ENCODE results near the gene CELF4. TPM values are rescaled to one million over a fixed set of nuclear protein-coding genes. Genes with fewer than 3 reads are reported as not detected.

Gene CELF4
- total RNA-seq, 1 donor from 2014 or later: 0.51 TPM

DNA sequence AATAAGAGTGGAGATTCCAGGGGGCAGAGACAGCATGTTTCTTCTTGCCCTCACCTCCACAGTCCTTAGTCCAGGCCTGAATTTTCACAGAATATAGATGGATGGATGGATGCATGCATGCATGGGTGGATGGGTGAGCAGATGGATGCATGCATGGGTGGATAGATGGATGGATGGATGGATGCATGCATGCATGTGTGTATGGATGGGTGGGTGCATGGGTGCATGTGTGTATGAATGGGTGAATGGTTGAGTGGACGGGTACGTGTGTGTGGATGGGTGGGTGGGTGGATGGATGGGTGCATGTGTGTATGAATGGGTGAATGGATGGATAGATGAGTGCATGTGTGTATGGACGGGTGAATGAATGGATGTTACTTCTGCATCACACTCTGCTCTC lies 153.3 kb downstream of the CELF4 start:
- no peak for DNase-seq

DNA sequence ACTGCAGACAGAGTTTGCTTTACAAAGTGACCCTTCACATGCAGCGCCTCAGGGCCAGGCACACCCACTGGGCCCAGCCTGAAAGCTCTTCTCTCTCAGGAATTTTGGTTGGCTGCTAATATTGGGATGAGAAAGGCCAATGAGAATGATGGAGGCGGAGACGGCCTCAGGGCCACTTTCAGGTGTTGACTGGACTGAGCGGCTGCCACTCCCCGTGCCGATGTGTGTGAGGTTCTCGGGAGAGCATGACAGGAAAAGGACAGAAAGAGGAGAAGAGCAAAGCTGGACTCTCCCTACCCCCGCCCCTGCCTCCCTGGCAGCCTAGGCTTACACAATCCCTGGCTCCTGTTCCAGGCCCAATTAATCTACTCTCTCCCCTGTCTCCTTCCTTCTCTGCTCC lies 155.7 kb downstream of the CELF4 start:
- DNase-seq: no peak

DNA sequence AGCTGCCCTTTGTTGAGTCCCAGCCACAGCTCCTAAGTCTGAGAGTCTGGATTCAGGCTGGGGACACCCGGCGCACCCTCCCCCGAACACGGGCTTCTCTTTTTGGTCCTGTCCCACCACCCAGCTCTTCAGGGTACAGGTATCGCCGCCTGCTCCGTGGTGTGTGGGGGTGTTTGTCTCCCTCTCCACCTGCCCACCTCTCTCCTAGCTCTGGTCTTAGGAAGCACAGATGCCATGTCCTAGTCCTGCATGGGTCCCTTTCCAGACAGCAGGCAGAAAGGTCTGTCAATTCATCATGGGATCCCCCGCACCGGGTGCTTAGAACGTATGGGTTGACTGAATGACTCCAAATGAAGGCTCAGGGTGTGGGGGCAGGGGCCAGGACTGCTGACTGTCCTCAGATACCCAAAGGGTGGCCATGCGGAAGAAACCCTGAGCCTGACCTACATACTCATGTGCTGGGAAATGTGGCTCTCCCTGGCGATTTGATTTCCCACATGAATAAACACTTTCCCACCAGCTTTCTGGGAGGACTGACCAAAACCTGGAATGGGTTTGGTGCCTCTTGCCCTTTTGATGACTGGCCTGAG lies 156.8 kb downstream of the CELF4 start:
- no peak for DNase-seq

DNA sequence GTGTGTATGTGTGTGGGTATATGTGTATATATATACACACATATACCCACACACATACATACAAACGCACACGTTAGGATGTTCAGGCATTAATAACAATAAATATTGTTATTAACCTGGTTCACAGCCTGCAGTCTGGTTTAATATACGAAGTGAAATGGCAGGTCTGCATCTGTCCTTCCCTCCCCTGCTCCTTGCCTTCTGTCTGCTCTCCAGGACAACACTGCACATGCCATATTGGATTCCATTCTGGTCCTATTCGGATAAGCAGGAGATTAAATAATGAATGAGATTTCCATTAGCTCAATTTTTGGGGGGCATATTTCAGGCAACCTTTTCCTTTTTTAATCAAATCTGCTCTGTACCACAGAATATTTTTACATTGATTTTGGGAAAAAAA lies 158.0 kb downstream of the CELF4 start:
- no peak for DNase-seq

DNA sequence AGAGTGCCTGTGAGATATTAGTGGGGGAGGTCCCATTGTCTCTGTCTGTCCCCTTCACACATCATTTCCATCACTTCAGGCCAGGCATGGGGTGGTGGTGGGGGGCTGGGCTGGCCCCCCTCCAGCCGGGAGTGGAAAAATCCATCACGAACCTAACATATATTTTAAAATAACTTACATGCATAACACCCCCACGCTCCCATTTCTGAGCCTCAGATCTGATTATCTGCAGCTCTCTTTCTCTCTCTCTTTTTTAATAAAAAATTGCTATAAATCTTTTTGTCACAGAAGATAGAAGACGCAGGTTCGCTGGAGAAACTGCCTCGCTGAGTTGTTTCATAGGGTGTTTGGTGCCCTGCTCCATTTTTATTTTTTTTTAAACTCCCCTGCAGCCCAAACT lies 159.8 kb downstream of the CELF4 start:
- no peak for DNase-seq

DNA sequence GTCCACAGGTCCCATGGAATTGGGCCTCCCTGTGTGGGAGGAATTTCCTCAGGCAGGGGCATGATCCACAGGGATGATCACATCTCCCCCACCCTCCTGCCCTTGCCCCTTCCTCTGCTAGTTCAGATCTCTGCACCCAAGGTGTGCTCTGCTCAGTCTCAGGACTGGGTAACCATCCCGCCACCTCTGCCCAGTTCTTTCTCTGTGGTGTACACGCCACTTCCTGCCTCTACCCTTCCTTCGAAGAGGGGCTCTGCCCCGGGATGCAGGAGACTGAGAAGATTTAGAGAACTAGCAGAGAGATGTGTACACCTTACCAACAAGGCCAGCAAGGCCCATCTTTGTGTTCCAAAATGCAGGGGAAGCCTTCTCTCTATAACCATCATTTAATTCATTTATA lies 160.4 kb downstream of the CELF4 start:
- no peak for DNase-seq

DNA sequence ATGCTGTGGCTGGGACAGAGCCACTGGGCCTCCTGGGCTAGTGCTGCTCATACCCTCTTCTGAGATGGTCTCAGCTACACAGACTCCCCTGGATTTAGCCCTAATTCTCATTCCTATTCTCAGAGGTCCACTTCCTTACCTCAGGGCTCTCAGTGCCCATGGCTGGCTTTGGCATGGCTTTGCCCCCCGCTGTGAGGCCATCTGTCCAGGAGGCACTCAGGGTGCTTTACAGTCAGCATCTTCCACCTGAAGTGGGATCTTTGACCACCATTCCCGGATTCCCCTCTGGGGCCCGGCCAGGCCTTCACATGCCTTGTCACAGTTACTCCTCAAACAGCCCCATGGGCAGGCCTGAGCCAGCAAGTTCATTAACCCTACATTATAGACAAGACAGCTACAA lies 161.8 kb downstream of the CELF4 start:
- no peak for DNase-seq

DNA sequence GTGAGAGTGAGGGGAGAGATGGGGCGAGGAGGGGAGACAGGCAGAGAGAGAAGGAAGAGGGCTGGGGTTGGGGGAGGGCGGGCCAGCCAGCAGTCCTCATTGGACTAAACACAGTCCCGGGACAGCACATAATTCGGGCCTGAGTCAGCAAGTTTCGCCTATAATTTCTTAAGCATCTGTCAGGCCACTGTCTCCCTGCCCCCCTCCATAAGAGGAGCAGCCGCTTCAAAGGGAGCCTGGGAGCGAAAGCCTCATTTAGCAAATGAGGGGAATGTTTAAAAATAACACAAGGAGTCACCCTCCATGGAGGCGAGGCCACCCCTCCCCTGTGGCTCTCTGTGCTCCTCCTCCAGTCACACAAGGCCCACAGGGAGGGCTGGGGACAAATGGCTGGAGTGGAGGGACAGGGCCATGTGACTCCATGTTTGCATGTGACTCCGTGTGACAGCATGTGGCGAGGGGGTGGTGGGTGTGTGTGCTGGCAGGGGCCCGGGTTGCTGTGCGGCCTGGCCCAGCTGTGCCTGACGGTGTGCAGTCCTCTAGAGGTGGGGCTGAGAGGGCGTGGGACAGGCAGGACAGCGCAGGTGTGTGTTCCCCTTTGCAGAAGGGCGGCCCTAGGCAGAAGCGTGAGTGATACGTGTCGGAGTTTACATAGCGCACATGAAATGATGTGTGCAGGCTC lies 162.4 kb downstream of the CELF4 start:
- DNase-seq: peak; percentile 84

DNA sequence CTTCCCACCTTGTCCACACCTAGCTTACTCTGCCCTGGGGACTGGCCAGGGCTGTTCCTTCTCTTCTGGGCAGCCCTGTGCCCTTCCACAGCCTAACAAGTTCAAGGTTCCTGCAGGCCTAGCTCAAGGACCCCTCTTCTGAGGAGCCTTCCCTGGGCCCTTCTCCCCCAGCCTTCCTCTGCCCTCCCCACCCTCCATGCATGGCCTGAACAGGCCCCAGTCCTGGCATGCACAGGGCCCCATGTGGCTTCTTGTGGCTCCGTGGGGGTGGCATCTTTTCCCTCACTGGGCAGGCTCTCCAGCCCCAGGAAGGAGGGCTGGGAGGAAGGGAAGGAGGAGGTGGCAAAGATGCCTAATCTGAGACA lies 162.9 kb downstream of the CELF4 start:
- no peak for DNase-seq

DNA sequence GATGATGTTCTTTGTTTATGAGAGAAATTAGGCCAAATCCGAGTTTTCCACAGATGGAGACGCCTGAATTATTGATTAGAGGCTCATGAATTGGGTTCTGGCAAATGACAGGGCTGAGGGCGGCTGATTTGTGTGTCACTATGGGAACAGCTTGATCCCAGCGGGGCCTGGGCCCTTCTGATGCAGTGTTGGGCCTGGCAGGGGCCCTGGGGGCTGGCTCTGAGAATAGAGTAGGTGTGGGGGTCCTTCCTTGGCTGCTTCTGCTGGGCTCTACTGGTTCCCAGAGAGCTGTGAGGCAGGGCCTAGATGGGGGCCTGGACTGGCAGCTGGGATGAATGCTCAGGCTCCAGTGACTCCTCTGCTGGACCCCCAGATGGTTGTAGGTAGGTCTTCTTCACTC lies 164.8 kb downstream of the CELF4 start:
- DNase-seq: no peak

DNA sequence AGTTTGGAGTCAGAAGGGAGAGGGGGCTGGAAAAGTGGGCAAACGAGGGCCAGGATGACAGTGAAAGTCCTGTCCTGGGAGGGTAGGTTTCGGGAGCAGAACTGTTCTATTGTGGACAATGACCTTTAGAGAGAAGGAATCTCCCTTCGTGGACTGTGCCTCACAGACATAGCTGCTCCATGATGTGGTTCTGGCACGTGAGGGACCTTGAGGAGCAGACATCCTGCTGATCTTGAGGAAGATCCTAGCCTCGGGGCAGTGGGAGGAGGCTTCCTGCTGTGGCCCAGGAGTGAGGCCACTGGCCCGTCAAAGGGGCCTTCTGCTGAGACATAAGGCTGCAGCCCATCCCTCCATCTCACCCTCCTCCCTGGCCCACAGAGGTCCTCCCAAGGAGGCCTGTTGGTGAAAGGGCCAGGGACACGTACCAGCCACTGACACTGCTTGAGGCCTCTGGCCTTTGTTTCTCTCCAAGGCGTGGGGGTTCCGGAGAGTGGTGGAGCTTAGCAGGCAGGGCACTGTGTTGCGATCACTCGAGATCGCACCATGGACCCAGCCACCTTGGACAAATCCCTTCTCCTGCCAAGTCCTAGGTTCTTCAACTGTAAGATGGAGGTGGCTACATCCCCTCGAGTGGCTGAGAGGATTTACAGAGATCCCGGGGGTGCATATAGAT lies 167.2 kb downstream of the CELF4 start:
- no peak for DNase-seq

DNA sequence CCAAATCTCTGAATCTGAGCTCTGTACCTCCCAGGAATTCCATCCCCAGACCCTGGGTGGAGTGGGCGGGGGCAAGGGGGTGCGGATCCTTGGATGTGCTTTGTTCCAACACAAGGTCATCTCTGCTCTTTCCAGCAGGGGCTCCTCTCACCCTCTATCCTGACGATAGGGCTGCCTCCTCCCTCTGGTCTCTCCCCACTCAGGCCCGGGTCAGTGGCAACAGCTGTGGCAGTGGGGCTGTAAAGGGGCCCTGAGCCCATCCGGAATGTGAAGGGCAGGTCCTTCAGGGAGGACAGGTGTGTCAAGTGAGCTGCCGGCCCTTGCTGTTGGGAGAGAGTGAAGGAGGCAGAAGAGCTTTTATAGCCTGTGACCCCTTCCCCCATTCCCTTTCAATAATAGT lies 167.8 kb downstream of the CELF4 start:
- peak; percentile 50 for DNase-seq

DNA sequence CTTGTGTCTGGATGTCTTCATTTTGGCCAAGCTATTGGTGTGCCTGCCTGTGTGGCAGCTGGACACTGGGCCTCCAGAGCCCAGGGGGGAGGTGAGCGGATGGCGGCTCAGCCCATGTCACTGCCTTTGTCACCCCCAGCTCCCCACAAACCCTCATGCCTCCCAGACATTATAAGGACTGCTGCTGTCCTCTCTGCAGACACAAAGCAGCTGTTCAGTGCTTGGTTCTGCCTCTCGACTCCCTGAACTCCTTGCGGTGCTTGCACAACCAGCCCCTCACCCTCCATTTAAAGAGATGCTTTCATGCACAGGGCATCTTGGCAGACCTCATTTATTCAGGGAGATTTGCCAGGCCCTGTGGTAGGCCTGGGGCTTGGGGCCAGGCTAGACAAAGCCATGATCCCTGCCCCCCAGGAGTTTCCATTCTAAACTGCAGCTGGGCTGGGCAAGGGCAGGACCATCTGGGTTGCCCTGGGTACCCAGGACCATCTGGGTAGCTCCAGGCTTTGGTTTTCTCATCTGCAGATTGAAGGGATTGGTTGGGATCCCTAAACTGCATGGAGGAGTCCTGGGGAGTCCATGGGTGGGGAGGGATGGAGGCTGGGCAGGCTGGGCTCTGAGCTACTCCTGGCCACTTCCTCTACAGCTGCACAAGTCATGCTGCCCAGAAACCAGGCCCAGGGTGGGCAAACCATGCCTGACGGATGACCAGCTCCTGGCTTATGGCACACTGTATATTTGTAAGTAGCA lies 168.5 kb downstream of the CELF4 start:
- peak; percentile 19 for DNase-seq

DNA sequence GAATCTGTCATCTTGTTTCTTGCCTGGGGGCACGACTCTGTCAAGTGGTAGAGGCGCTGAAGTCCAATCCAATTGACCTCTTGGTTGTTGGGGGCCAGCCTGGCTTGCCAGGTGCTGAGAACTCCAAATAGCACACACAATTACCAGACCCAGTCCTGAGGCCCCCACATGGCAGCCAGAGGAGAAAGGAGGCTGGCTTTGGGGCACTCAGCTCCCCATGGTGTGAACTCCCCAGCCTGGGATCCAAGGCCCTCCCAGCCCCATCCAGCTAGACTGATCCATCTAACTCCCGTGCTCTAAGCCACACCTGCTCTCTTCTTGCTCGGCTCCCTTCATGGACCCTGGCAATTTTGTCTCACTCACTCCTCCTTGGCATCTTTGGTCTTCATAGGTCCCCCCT lies 170.0 kb downstream of the CELF4 start:
- DNase-seq: no peak

DNA sequence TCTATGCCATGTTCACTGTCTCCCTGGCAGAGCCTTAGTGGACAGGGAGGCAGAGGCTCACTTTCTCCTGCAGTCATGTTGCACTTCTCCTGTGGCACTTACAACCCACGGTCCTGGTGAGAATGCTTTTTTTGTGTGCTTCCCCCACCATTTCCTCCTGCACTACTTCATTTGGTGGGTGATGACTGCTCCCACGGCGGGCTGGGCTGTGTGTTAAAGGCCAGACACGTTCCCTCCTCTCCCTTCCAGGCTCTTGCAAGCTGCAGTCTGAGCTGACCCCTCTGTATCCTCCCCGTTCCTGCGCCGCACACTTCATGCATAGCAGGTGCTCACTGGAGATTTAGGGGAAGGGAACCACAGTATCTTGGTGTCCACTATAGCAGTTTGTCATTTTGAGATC lies 170.5 kb downstream of the CELF4 start:
- no peak for DNase-seq

DNA sequence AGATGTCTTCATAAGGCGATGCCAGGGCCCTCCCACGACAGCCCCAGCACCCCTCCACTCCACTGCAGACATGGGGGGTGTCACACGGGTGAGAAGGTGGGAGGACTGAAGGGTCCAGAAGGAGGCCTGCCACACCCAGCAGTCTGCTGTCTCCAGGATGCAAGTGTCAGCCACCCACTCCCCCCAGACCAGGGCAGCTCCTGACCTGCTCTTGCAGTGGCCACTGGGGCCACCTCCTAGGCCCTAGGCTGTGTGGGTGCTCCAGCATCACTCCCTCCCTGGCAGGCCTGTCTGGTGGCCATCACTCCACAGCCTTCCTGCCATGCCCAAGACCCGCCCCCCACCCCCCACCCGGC lies 171.0 kb downstream of the CELF4 start:
- DNase-seq: no peak

DNA sequence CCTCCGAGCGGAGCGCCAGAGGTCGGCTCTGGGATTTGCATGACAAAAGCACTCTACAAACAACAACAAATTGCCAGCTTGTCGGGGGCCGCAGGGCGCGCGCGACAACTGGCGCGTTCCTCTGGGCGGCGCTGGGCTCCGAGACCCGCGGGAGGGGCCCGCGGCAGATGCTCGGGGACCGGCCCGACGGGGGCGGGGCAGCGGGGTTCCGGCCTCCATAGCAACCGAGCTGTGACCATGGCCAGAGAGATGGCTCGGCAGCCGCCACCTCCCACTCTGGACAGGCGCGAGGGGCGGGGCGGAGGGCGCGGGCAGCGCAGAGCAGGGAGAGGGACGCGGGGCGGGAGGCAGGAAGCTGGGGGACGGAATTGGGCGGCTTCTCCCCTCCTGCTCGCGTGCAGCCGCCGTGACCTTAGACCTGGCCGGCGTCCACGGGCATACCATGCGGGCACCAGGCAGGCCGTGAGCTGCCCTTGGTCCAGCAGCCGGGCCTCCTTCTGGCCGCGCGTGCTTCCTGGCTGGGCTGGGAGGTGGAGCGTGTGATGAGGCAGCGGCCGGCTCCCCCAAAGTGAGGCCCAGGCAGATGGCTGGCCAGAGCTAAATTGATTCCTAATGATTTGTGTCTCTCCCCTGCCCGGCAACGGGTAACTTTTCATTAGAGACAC lies 171.5 kb downstream of the CELF4 start:
- DNase-seq: peak; percentile 91

DNA sequence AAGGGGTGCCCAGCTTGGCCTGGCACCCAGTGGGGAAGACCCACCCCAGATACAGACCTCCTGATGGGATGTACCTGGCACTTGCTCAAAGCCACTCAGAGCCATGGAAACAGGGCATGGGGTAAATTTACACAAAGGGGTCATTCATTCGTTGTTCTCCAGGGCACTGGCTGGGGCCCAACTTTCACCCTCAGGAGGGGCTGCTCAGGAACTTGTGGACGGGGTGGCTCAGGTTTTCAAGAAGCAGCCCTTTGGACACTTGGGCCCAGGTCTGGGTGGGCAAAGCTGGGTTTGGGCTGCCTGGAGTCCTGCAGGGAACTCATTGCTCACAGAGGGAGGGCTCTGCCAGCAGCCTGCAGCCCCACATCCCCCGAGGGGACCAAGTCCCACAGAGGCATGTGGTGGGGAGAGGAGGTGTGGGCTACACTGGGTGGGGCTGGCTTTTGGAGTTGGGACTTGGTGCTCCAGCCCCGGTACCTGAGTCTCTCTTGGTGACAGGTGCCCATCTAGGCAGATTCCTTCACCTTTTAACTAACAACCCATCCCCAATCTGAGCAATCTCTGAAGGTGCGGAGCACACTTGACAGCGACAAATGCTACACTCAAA lies 172.3 kb downstream of the CELF4 start:
- DNase-seq: no peak

DNA sequence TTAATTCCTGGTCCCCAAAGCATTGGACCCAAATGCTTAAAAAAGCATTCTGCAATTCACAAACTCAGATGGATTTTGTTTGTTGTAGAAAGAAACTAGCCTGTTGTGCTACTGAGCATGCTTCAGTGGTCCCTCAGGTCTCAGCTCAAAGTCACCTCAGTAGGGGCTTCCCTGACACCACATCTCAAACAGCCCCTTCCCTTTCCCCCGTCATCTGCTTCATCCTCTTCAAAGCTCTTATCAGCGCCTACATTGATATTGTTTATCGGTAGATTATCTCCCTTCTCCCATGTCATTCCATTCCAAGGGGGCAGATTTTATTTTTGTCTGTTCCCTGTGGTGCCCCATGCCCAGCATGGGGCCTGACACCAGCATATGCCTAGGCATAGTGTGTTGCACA lies 172.9 kb downstream of the CELF4 start:
- DNase-seq: no peak

DNA sequence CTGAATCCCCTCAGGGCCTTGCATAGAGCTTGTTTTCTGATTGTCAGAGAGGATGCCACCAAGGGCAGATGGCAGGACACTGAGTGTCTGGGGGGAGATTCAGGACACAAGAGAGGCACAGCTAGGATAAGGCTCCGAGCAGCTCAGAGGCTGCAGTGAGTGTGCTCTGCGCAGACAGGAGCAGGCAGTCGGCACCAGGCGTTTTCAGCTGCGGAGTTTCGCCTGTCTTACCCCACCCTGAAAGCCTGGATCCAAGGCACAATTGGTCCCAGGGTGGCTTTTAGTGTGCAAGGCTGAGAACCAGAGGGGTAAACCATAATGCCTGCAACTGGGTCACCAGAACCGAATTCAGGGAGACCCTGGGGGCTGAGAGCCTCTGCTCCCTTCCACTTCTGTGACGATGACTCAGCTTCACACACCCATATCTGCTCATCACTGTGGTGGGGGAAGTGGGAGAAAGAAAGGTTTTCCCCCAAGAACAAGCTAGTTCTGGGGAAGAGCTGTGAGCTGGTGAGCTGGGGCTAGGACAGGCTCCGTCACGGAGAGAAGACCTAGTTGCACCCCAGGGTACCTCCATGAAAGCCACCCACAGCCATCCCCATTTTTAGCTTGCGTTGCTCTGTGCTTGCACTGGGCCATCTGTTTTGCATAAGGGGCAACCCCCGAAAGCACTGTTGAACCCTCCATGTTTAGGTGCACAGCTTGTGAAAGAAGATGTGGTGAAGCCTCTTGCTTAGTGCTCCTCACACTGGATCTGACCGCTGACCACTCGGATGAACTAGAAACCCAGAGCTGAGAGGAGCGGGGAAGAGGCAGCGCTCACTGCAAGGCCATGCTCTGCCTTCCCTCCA lies 173.7 kb downstream of the CELF4 start:
- no peak for DNase-seq

DNA sequence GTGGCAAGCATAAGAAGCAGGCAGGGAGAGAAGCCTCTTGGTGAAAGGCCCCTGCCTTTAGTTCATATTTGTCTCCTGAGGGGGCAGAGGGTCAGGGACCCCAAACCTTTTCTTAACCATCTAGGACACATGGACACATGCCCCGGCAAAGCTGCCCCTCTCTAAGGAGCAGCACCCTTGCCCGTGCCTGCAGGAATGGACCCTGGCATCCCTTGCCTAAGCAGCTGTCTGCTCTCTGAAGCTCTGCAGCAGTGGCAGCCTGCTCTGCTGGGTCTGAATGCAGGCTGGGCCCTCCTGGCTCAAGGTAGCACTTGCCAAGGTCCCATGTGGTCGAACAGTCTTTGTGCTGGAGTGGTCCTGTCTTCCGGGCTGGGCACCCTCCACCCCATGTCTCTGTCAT lies 174.4 kb downstream of the CELF4 start:
- no peak for DNase-seq
